DOHH2 (cell line): ENCODE data around the gene VWA3B.

Experiments used
- H3F3A ChIP-seq: fragments of 200-600 bp; sonication (generic), shearing (Covaris generic); 2 replicates; pipeline ENCODE4 v1.6.0; 2016; ENCODE audit warnings: antibody characterized with exemption, mild to moderate bottlenecking; ENCODE audit not compliant: control insufficient read depth, insufficient read depth
- H3K27ac ChIP-seq: fragments of 200-600 bp; sonication (generic); 2 replicates; pipeline ENCODE4 v1.5.1; 2014; ENCODE audit warnings: low read depth, mild to moderate bottlenecking, low read length, moderate library complexity
- H3K27me3 ChIP-seq: fragments of 200-600 bp; sonication (generic); 2 replicates; pipeline ENCODE4 v1.6.1; 2014; ENCODE audit warnings: mild to moderate bottlenecking, low read length, mixed read lengths; ENCODE audit not compliant: control insufficient read depth
- H3K36me3 ChIP-seq: fragments of 200-600 bp; sonication (generic); 2 replicates; pipeline ENCODE4 v1.6.1; 2014; ENCODE audit warnings: mild to moderate bottlenecking, low read length, moderate library complexity, mixed read lengths; ENCODE audit not compliant: control insufficient read depth
- H3K4me1 ChIP-seq: fragments of 200-600 bp; sonication (generic); 2 replicates; pipeline ENCODE4 v1.6.1; 2014; ENCODE audit warnings: mild to moderate bottlenecking, low read length, mixed read lengths; ENCODE audit not compliant: control insufficient read depth
- H3K4me2 ChIP-seq: fragments of 200-600 bp; sonication (generic); 2 replicates; pipeline ENCODE4 v1.6.0; 2014; ENCODE audit warnings: mild to moderate bottlenecking, low read length, moderate library complexity
- H3K4me3 ChIP-seq: fragments of 200-600 bp; sonication (generic); 2 replicates; pipeline ENCODE4 v1.5.1; 2014; ENCODE audit warnings: mild to moderate bottlenecking, low read length, mixed read lengths
- H3K79me2 ChIP-seq: fragments of 200-600 bp; sonication (generic); 2 replicates; pipeline ENCODE4 v1.6.1; 2014; ENCODE audit warnings: mild to moderate bottlenecking, low read length, mixed read lengths; ENCODE audit not compliant: control insufficient read depth
- H3K9me2 ChIP-seq: fragments of 200-600 bp; sonication (generic); replicated peaks from 2 replicates; pipeline ENCODE4 v1.6.1; 2014; ENCODE audit warnings: mild to moderate bottlenecking, low read length, mixed read lengths; ENCODE audit not compliant: control insufficient read depth
- H3K9me3 ChIP-seq: fragments of 200-600 bp; sonication (generic); 2 replicates; pipeline ENCODE4 v1.6.1; 2014; ENCODE audit warnings: antibody characterized with exemption, low read length, mixed read lengths; ENCODE audit not compliant: control insufficient read depth, insufficient read depth
- H4K20me1 ChIP-seq: fragments of 200-600 bp; sonication (generic); 2 replicates; pipeline ENCODE4 v1.6.0; 2014; ENCODE audit warnings: low read depth, mild to moderate bottlenecking, antibody characterized with exemption, low read length, moderate library complexity; ENCODE audit not compliant: control insufficient read depth, insufficient read depth
- EZH2phosphoT487 ChIP-seq: fragments of 200-600 bp; sonication (generic); IDR thresholded peaks from 2 replicates; pipeline ENCODE4 v1.6.1; 2017; ENCODE audit warnings: borderline replicate concordance, mild to moderate bottlenecking, antibody characterized with exemption, low read length, moderate library complexity, mixed read lengths
- TF ChIP-seq, protein P1 (sequence below): fragments of 200-600 bp; sonication (generic); IDR thresholded peaks from one replicate; pipeline ENCODE4 v1.5.1; 2014; ENCODE audit warnings: antibody characterized with exemption, mild to moderate bottlenecking, low read depth, low read length; ENCODE audit not compliant: poor library complexity, severe bottlenecking

VWA3B gene

DNA sequence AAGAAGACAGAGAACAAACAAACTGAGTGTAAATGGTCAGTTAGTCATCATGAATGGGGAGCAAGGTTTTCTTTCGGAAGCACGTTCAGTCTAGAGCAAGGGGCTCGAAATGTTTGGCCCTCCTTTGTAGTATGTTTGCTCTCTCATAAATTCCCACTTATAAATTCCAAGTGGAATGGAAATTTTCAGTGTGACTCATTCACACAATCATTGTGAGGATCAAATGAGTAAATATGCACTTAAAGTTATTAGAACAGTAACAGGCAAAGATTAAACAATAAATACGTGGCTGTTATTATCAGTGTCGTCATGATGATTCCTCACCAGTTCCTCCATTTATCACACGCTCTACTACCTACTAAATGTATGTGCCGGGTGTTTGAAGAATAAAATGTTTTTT lies 269.8 kb downstream of the VWA3B start:
- Histone ChIP-seq H3K79me2 (no peaks in the 10 kb centered on the region), H3K27ac (no peak overlapping the region), H3K9me2 (no peaks in the 10 kb centered on the region), H3K4me3 (no peak overlapping the region), H4K20me1 (no peaks in the 10 kb centered on the region), H3K27me3 (peaks cover 3% of the 10 kb centered on the region; the same call in 1 of the 2 replicates), H3K4me2 (no peak overlapping the region), H3F3A (no peaks in the 10 kb centered on the region), H3K36me3 (no peaks in the 10 kb centered on the region), H3K4me1 (no peaks in the 10 kb centered on the region), H3K9me3 (no peaks in the 10 kb centered on the region)
- TF ChIP-seq EZH2phosphoT487: no peak
- TF ChIP-seq, protein P1, sequence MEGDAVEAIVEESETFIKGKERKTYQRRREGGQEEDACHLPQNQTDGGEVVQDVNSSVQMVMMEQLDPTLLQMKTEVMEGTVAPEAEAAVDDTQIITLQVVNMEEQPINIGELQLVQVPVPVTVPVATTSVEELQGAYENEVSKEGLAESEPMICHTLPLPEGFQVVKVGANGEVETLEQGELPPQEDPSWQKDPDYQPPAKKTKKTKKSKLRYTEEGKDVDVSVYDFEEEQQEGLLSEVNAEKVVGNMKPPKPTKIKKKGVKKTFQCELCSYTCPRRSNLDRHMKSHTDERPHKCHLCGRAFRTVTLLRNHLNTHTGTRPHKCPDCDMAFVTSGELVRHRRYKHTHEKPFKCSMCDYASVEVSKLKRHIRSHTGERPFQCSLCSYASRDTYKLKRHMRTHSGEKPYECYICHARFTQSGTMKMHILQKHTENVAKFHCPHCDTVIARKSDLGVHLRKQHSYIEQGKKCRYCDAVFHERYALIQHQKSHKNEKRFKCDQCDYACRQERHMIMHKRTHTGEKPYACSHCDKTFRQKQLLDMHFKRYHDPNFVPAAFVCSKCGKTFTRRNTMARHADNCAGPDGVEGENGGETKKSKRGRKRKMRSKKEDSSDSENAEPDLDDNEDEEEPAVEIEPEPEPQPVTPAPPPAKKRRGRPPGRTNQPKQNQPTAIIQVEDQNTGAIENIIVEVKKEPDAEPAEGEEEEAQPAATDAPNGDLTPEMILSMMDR: no peak

DNA sequence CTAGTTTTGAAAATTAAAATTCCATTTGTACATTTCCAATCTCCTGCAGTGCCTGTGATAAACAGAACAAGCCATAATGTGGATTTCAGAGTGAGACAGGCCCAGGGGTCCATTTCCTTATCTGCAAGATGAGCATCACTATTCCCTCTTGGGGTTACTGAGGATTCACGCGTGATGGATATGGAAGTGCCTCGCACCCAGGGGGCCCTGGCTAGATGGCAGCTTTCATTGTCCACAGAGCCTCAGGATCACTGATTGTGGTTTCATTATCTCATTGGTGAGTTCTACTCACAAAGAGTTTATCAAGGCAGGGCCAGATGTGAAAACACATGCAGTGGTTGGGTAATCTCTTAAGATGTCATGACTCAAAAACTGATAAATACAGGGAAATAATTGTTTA lies 270.9 kb downstream of the VWA3B start:
- H3K9me2 ChIP-seq: no peaks in the 10 kb centered on the region
- H4K20me1 ChIP-seq: no peaks in the 10 kb centered on the region
- no peaks in the 10 kb centered on the region for H3K36me3 ChIP-seq
- no peaks in the 10 kb centered on the region for H3K4me1 ChIP-seq
- no peaks in the 10 kb centered on the region for H3F3A ChIP-seq
- no peak overlapping the region for H3K27ac ChIP-seq
- H3K27me3 ChIP-seq: no peaks in the 10 kb centered on the region
- no peak overlapping the region for H3K4me2 ChIP-seq
- no peaks in the 10 kb centered on the region for H3K9me3 ChIP-seq
- TF ChIP-seq, protein P1: no peak
- TF ChIP-seq EZH2phosphoT487: no peak
- no peaks in the 10 kb centered on the region for H3K79me2 ChIP-seq
- no peak overlapping the region for H3K4me3 ChIP-seq

DNA sequence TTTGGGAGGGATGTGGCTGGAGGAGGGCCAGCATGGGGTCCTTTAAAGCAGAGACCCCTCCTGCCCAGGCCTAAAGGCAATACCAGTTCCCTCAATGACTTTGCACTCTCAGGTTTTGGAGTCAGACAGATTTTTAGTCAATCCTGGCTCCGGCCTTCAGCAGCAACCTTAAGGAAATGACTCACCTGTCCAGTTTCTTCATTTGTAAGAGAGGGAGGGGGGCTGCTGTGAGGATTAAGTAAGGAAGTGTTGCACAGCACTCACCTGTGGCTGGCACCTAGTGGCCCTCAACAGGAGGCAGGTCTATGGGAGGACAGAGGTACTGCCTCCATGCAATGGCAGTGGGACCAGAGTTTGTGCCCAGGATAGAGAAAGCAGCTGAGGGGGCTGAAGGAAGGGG lies 273.0 kb downstream of the VWA3B start:
- Histone ChIP-seq H3K9me3 (no peaks in the 10 kb centered on the region), H3F3A (no peaks in the 10 kb centered on the region), H3K36me3 (no peaks in the 10 kb centered on the region), H3K4me2 (no peak overlapping the region), H3K79me2 (no peaks in the 10 kb centered on the region), H3K4me1 (no peaks in the 10 kb centered on the region), H3K9me2 (no peaks in the 10 kb centered on the region), H3K4me3 (no peak overlapping the region), H3K27ac (no peak overlapping the region), H4K20me1 (no peaks in the 10 kb centered on the region), H3K27me3 (no peaks in the 10 kb centered on the region)
- no peak for TF ChIP-seq EZH2phosphoT487
- TF ChIP-seq, protein P1: no peak
